ENCODE data around the gene CMTR1. TPM values are rescaled to one million over a fixed set of nuclear protein-coding genes. Genes with fewer than 3 reads are reported as not detected.

Gene CMTR1
- total RNA-seq, 1 experiment from 2014 or later = 34.8 TPM

- no peaks in the 10 kb centered on the region for H3K9me3 ChIP-seq (ENCODE audit: control insufficient read depth, low read depth, low read length)
- Mint-ChIP-seq H3K4me3 (no peak overlapping the region), H3K27me3 (ENCODE audit: low read depth) (no peaks in the 10 kb centered on the region), H3K9me3 (no peaks in the 10 kb centered on the region), H3K36me3 (ENCODE audit: insufficient read depth in 1 of 3, low read depth in 3 of 3) (peaks cover 13 to 77% (median 71%) of the 10 kb centered on the region in 3 experiments; a peak in 6 of 7 replicates), H3K4me1 (no peaks in the 10 kb centered on the region), H3K27ac (no peak overlapping the region)
- H3K56ac ChIP-seq (ENCODE audit: insufficient read length, low read depth, low read length) = no peak overlapping the region
- DNase-seq = no peak
- H3K79me2 ChIP-seq (ENCODE audit: insufficient read depth, low read length) = no peaks in the 10 kb centered on the region
- no peak overlapping the region for H2BK20ac ChIP-seq (ENCODE audit: low read depth, low read length, poor library complexity, severe bottlenecking)
- H3K23ac ChIP-seq (ENCODE audit: insufficient read length, low read depth, low read length) = no peak overlapping the region
- H2BK12ac ChIP-seq (ENCODE audit: insufficient read length, low read depth, low read length) = no peak overlapping the region
- H4K8ac ChIP-seq (replicated peaks; ENCODE audit: insufficient read length, low read depth, low read length) = no peak overlapping the region
- no peaks in the 10 kb centered on the region for H3K27me3 ChIP-seq (ENCODE audit: insufficient read depth, low read length)
- no peaks in the 10 kb centered on the region for H3K4me1 ChIP-seq (ENCODE audit: insufficient read depth, low read length)
- no peak overlapping the region for H3K14ac ChIP-seq (ENCODE audit: insufficient read depth, low read length)
- no peak overlapping the region for H3K18ac ChIP-seq (ENCODE audit: insufficient read length, low read depth, low read length)
- no peak overlapping the region for H3K27ac ChIP-seq (ENCODE audit: insufficient read length, low read depth, low read length)
- H2BK5ac ChIP-seq (ENCODE audit: insufficient read length, low read length) = no peak overlapping the region
- no peak overlapping the region for H4K5ac ChIP-seq (ENCODE audit: insufficient read length, low read depth, low read length)
- TF ChIP-seq, protein P1, sequence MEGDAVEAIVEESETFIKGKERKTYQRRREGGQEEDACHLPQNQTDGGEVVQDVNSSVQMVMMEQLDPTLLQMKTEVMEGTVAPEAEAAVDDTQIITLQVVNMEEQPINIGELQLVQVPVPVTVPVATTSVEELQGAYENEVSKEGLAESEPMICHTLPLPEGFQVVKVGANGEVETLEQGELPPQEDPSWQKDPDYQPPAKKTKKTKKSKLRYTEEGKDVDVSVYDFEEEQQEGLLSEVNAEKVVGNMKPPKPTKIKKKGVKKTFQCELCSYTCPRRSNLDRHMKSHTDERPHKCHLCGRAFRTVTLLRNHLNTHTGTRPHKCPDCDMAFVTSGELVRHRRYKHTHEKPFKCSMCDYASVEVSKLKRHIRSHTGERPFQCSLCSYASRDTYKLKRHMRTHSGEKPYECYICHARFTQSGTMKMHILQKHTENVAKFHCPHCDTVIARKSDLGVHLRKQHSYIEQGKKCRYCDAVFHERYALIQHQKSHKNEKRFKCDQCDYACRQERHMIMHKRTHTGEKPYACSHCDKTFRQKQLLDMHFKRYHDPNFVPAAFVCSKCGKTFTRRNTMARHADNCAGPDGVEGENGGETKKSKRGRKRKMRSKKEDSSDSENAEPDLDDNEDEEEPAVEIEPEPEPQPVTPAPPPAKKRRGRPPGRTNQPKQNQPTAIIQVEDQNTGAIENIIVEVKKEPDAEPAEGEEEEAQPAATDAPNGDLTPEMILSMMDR (conservative IDR thresholded peaks at IDR 0.05) = no peak
- H2AK5ac ChIP-seq (ENCODE audit: insufficient read length, low read length) = no peak overlapping the region
- H3K79me1 ChIP-seq (ENCODE audit: insufficient read depth, low read depth, low read length, poor library complexity, severe bottlenecking) = no peaks in the 10 kb centered on the region
- no CpG with 5 or more reads among the region's 8 CpGs for WGBS (ENCODE audit: extremely low coverage, insufficient read length, low lambda C conversion rate)
- H3K9ac ChIP-seq (ENCODE audit: extremely low read depth, insufficient read length, low read length) = no peak overlapping the region
- no peak overlapping the region for H2BK15ac ChIP-seq (ENCODE audit: low read depth, low read length)
- H3K23me2 ChIP-seq (ENCODE audit: insufficient read length, low read depth, low read length, poor library complexity, severe bottlenecking) = no peaks in the 10 kb centered on the region
- no peak overlapping the region for H3K4me2 ChIP-seq (ENCODE audit: insufficient read depth, insufficient read length, low read length)
- H4K20me1 ChIP-seq (ENCODE audit: control insufficient read depth, insufficient read depth, insufficient read length) = no peaks in the 10 kb centered on the region
- no peak overlapping the region for H3K4ac ChIP-seq (ENCODE audit: low read depth, low read length)
- H2AFZ ChIP-seq (ENCODE audit: low read length) = no peak overlapping the region
- H4K91ac ChIP-seq (ENCODE audit: insufficient read length, low read depth, low read length) = no peak overlapping the region
- no peak overlapping the region for H2BK120ac ChIP-seq (ENCODE audit: low read depth, low read length, poor library complexity, severe bottlenecking)
- no peak overlapping the region for H3T11ph ChIP-seq (ENCODE audit: low read length)
These were observed 40.5 kb downstream of the CMTR1 start for GRCh38 chr6:37473364-37474095.

All from H9 (cell line).